ENCODE data around the gene CHKA. TPM values are rescaled to one million over a fixed set of nuclear protein-coding genes. Genes with fewer than 3 reads are reported as not detected.

The CHKA gene
- polyA plus RNA-seq, 1 of the 3 experiments (the other 2 are of a cell fraction): 12.3 TPM

DNA sequence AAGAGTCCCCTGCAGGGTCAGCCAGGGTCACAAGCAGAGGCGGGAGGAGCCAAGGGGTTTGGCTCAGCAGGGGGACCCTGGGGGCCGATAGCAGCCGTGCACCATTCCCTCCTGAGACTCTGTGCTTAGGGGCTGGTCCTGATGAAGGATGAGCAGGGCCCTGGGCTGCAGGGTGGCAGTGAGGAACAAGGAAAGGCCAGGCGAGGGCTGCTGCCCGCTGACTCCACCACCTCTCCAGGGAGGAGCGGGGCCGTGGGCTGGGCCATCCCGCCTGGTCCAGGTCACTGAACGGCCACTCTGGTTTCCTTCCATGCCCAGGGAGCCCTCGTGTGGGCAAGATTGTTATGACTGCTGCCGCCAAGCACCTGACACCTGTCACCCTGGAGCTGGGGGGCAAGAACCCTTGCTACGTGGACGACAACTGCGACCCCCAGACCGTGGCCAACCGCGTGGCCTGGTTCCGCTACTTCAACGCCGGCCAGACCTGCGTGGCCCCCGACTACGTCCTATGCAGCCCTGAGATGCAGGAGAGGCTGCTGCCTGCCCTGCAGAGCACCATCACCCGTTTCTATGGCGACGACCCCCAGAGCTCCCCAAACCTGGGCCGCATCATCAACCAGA is 99.9 kb downstream of the CHKA start:
- ChIA-PET POLR2A (interaction anchor here (1.4 kb wide), 1 partner anchor 16 kb away, joined by 5 read pairs; no protein-coding TSS in a partner anchor), CTCF (interaction anchor here (0.6 to 2.6 kb wide), 4 partner anchors 15 to 188 kb away, joined by 3 to 11 read pairs (median 4); no protein-coding TSS in a partner anchor)
- Histone ChIP-seq H3K4me2 (no peak overlapping the region), H3K9me3 (no peaks in the 10 kb centered on the region), H3K4me1 (ENCODE audit: control insufficient read depth in 1 of 2, insufficient read depth in 2 of 2, low read depth in 1 of 2, low read length in 1 of 2) (peaks cover 0 to 18% of the 10 kb centered on the region in 2 experiments; a peak in 1 of 4 replicates), H3K36me3 (replicated peaks in 1 of 2; ENCODE audit: control insufficient read depth in 1 of 2, insufficient read depth in 2 of 2, low read length in 1 of 2) (no peaks in the 10 kb centered on the region), H3K79me2 (ENCODE audit: insufficient read depth) (no peaks in the 10 kb centered on the region), H3F3A (replicated peaks; ENCODE audit: insufficient read depth) (peaks cover 10% of the 10 kb centered on the region), H3K27me3 (ENCODE audit: insufficient read depth) (no peaks in the 10 kb centered on the region), H3K4me3 (ENCODE audit: low read depth in 2 of 2, low read length in 1 of 2) (no peak overlapping the region), H3K9ac (no peak overlapping the region), H2AFZ (ENCODE audit: low read depth) (no peak overlapping the region), H3K9me2 (no peaks in the 10 kb centered on the region), H3K27ac (ENCODE audit: low read depth in 2 of 2, low read length in 1 of 2) (peak overlapping the region; percentile 19 to 26; a peak in 2 of 4 replicates), H4K20me1 (ENCODE audit: insufficient read depth) (no peaks in the 10 kb centered on the region)
- no peak for TF ChIP-seq FOSL2 (IDR thresholded peaks at IDR 0.05; ENCODE audit: borderline replicate concordance, low read depth)
- TF ChIP-seq, protein P1, sequence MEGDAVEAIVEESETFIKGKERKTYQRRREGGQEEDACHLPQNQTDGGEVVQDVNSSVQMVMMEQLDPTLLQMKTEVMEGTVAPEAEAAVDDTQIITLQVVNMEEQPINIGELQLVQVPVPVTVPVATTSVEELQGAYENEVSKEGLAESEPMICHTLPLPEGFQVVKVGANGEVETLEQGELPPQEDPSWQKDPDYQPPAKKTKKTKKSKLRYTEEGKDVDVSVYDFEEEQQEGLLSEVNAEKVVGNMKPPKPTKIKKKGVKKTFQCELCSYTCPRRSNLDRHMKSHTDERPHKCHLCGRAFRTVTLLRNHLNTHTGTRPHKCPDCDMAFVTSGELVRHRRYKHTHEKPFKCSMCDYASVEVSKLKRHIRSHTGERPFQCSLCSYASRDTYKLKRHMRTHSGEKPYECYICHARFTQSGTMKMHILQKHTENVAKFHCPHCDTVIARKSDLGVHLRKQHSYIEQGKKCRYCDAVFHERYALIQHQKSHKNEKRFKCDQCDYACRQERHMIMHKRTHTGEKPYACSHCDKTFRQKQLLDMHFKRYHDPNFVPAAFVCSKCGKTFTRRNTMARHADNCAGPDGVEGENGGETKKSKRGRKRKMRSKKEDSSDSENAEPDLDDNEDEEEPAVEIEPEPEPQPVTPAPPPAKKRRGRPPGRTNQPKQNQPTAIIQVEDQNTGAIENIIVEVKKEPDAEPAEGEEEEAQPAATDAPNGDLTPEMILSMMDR (IDR thresholded peaks at IDR 0.05): 0 out of 2 replicates have a peak, but pooled peaks have one; percentile 34
- peak; percentile 40; the same call in 1 of the 2 replicates for TF ChIP-seq RAD21 (IDR thresholded peaks at IDR 0.05; ENCODE audit: low read length)
- TF ChIP-seq PBX3 (IDR thresholded peaks at IDR 0.05): no peak
- no peak for TF ChIP-seq POLR2AphosphoS5 (IDR thresholded peaks at IDR 0.05; ENCODE audit: low read depth, low read length)
- no peak for TF ChIP-seq RCOR1 (IDR thresholded peaks at IDR 0.05; ENCODE audit: low read length)
- TF ChIP-seq SMC3 (IDR thresholded peaks at IDR 0.05; ENCODE audit: low read depth, low read length): peak; percentile 25
- TF ChIP-seq TEAD4 (IDR thresholded peaks at IDR 0.05; ENCODE audit: borderline replicate concordance, insufficient read depth): no peak
- peak; percentile 64 for DNase-seq
- 88% methylated on average over 13 of the region's 27 CpGs for WGBS (ENCODE audit: low lambda C conversion rate)

GRCh38 chr11:68020575-68020974 is 100.6 kb downstream of the CHKA start:
- H3K4me3 ChIP-seq (ENCODE audit: low read depth in 2 of 2, low read length in 1 of 2): no peak overlapping the region
- H4K20me1 ChIP-seq (ENCODE audit: insufficient read depth): no peaks in the 10 kb centered on the region
- ChIA-PET POLR2A (interaction anchor here (1.4 kb wide), 1 partner anchor 17 kb away, joined by 5 read pairs; no protein-coding TSS in a partner anchor), CTCF (interaction anchor here (0.6 to 2.6 kb wide), 3 partner anchors 15 to 188 kb away, joined by 3 to 11 read pairs (median 4); no protein-coding TSS in a partner anchor)
- peak overlapping the region; percentile 19 to 26; a peak in 3 of 4 replicates for H3K27ac ChIP-seq (ENCODE audit: low read depth in 2 of 2, low read length in 1 of 2)
- no peaks in the 10 kb centered on the region for H3K9me3 ChIP-seq
- H3K4me1 ChIP-seq (ENCODE audit: control insufficient read depth in 1 of 2, insufficient read depth in 2 of 2, low read depth in 1 of 2, low read length in 1 of 2): peaks cover 0 to 18% of the 10 kb centered on the region in 2 experiments; a peak in 1 of 4 replicates
- H3K79me2 ChIP-seq (ENCODE audit: insufficient read depth): no peaks in the 10 kb centered on the region
- DNase-seq: peak; percentile 82
- H3F3A ChIP-seq (replicated peaks; ENCODE audit: insufficient read depth): peaks cover 10% of the 10 kb centered on the region
- H2AFZ ChIP-seq (ENCODE audit: low read depth): no peak overlapping the region
- no peaks in the 10 kb centered on the region for H3K36me3 ChIP-seq (replicated peaks in 1 of 2; ENCODE audit: control insufficient read depth in 1 of 2, insufficient read depth in 2 of 2, low read length in 1 of 2)
- TF ChIP-seq PBX3 (IDR thresholded peaks at IDR 0.05) (no peak), RAD21 (IDR thresholded peaks at IDR 0.05; ENCODE audit: low read length) (peak; percentile 46), GATA2 (CRISPR knock-in tag; IDR thresholded peaks at IDR 0.05) (no peak), SMC3 (IDR thresholded peaks at IDR 0.05; ENCODE audit: low read depth, low read length) (peak; percentile 59), NRF1 (IDR thresholded peaks at IDR 0.05; ENCODE audit: low read depth, low read length) (no peak)
- TF ChIP-seq, protein P1 (IDR thresholded peaks at IDR 0.05): peak; percentile 57
- TF ChIP-seq, protein P2, sequence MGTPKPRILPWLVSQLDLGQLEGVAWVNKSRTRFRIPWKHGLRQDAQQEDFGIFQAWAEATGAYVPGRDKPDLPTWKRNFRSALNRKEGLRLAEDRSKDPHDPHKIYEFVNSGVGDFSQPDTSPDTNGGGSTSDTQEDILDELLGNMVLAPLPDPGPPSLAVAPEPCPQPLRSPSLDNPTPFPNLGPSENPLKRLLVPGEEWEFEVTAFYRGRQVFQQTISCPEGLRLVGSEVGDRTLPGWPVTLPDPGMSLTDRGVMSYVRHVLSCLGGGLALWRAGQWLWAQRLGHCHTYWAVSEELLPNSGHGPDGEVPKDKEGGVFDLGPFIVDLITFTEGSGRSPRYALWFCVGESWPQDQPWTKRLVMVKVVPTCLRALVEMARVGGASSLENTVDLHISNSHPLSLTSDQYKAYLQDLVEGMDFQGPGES (IDR thresholded peaks at IDR 0.05; ENCODE audit: low read depth, low read length): no peak
- TF ChIP-seq, protein P3, sequence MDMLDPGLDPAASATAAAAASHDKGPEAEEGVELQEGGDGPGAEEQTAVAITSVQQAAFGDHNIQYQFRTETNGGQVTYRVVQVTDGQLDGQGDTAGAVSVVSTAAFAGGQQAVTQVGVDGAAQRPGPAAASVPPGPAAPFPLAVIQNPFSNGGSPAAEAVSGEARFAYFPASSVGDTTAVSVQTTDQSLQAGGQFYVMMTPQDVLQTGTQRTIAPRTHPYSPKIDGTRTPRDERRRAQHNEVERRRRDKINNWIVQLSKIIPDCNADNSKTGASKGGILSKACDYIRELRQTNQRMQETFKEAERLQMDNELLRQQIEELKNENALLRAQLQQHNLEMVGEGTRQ (IDR thresholded peaks at IDR 0.05; ENCODE audit: borderline replicate concordance, low read depth, low read length): no peak
- H3K9me2 ChIP-seq: no peaks in the 10 kb centered on the region
- H3K27me3 ChIP-seq (ENCODE audit: insufficient read depth): no peaks in the 10 kb centered on the region
- WGBS (ENCODE audit: low lambda C conversion rate): 47% methylated on average over 11 of the region's 11 CpGs
- H3K4me2 ChIP-seq: no peak overlapping the region
- no peak overlapping the region for H3K9ac ChIP-seq

Measured in SK-N-SH (cell line).